Liver (tissue), 9 donors: ENCODE results near the gene LCK. TPM values are rescaled to one million over a fixed set of nuclear protein-coding genes. Genes with fewer than 3 reads are reported as not detected.
A peak's percentile ranks its signal among the peaks of the same experiment; 100 is the strongest.

Experiments used
- DNase-seq: peaks from one replicate; pipeline ENCODE4 v3.0.0-alpha.2; 2017; ENCODE audit warnings: low spot score
- H3K27ac ChIP-seq, 2 donors: one replicate each; pipeline ENCODE4 v1.7.0; 2013; ENCODE audit warnings: inconsistent platforms in 2 of 2, low read length in 2 of 2, control low read depth in 1 of 2, low read depth in 1 of 2, mild to moderate bottlenecking in 1 of 2
- H3K27me3 ChIP-seq, 4 donors: one replicate each; pipeline versions ENCODE4 v1.6.1 to v1.7.0; 2013; ENCODE audit warnings: low read length in 3 of 4, inconsistent platforms in 1 of 4, mild to moderate bottlenecking in 1 of 4, moderate library complexity in 1 of 4; ENCODE audit not compliant: control insufficient read depth in 4 of 4, insufficient read depth in 4 of 4
- H3K36me3 ChIP-seq, 4 donors: one replicate each; pipeline versions ENCODE4 v1.6.1 to v1.7.0; 2013; ENCODE audit warnings: low read length in 3 of 4, mild to moderate bottlenecking in 3 of 4, low read depth in 1 of 4, moderate library complexity in 1 of 4; ENCODE audit not compliant: control insufficient read depth in 4 of 4, insufficient read depth in 3 of 4
- H3K4me1 ChIP-seq, 4 donors: one replicate each; pipeline versions ENCODE4 v1.6.1 to v1.7.0; 2013; ENCODE audit warnings: low read length in 3 of 4, mild to moderate bottlenecking in 3 of 4, moderate library complexity in 1 of 4; ENCODE audit not compliant: control insufficient read depth in 4 of 4, insufficient read depth in 4 of 4
- H3K4me3 ChIP-seq, 3 donors: one replicate each; pipeline versions ENCODE4 v1.6.1 to v1.7.0; 2013; ENCODE audit warnings: low read length in 3 of 3, control low read depth in 1 of 3, low read depth in 1 of 3, mild to moderate bottlenecking in 1 of 3
- H3K9ac ChIP-seq, 2 donors: one replicate each; pipeline ENCODE4 v1.7.0; 2013; ENCODE audit warnings: low read length in 2 of 2, mild to moderate bottlenecking in 2 of 2, moderate library complexity in 2 of 2, control low read depth in 1 of 2, low read depth in 1 of 2
- H3K9me3 ChIP-seq, 4 donors: one replicate each; pipeline versions ENCODE4 v1.6.1 to v1.7.0; 2013; ENCODE audit warnings: low read length in 3 of 4; ENCODE audit not compliant: control insufficient read depth in 4 of 4
- ATF3 ChIP-seq: IDR thresholded peaks from 2 replicates; pipeline ENCODE4 v1.6.1; 2016; ENCODE audit warnings: antibody characterized with exemption
- EGR1 ChIP-seq, 2 donors: IDR thresholded peaks; 2 replicates each; pipeline ENCODE4 v1.6.1; 2016 to 2018; ENCODE audit warnings: antibody characterized with exemption in 2 of 2, low read depth in 2 of 2
- FOXA1 ChIP-seq: IDR thresholded peaks from 2 replicates; pipeline ENCODE4 v1.6.1; 2016; ENCODE audit warnings: antibody characterized with exemption
- FOXA2 ChIP-seq: IDR thresholded peaks from 2 replicates; pipeline ENCODE4 v1.6.1; 2016; ENCODE audit warnings: antibody characterized with exemption
- HNF4A ChIP-seq, 2 donors: conservative IDR thresholded peaks; 2 replicates each; pipeline ENCODE4 v1.6.1; 2016; ENCODE audit warnings: antibody characterized with exemption in 2 of 2, mild to moderate bottlenecking in 2 of 2
- RAD21 ChIP-seq, 2 donors: IDR thresholded peaks; 2 replicates each; pipeline ENCODE4 v1.6.1; 2016; ENCODE audit warnings: antibody characterized with exemption in 2 of 2, mild to moderate bottlenecking in 2 of 2
- RXRA ChIP-seq, 2 donors: IDR thresholded peaks; 2 replicates each; pipeline ENCODE4 v1.6.1; 2017 to 2018; ENCODE audit warnings: antibody characterized with exemption in 2 of 2, mild to moderate bottlenecking in 1 of 2
- YY1 ChIP-seq: IDR thresholded peaks from 2 replicates; pipeline ENCODE4 v1.6.1; 2016; ENCODE audit warnings: antibody characterized with exemption, mild to moderate bottlenecking
- ZBTB33 ChIP-seq: IDR thresholded peaks from 2 replicates; pipeline ENCODE4 v1.6.1; 2016; ENCODE audit warnings: antibody characterized with exemption
- WGBS: extraction: QIAGEN DNeasy Blood & Tissue Kit; methylation state at CpG from one replicate; pipeline ENCODE4 v1.1.7; 2013; 5-methylcytosine and 5-hydroxymethylcytosine counted together
- polyA plus RNA-seq, 2 donors: library from polyadenylated mRNA; stranded (reverse) in 1 of 2; unstranded in 1 of 2; fragments of 200-250 nt in 1 of 2; fragments of >200 nt in 1 of 2; fragmentation: Nextera tagmentation in 1 of 2; extraction: Ambion mirVana in 1 of 2; gene quantifications; one replicate each; pipeline versions ENCODE4 v1.2.1 to v1.2.3, GENCODE V29; 2013 to 2015
- total RNA-seq, 2 donors: library from RNA; depleted of rRNA; stranded (reverse); fragments of >200 nt; gene quantifications; one replicate each; pipeline ENCODE4 v1.2.3, GENCODE V29; 2014
- donor health status: healthy.
- donor health status: healthy.
- donor health status: healthy.
- donor health status: healthy.
- donor health status: healthy.

LCK gene
- total RNA-seq (1 to 10 TPM in 1 of 2 donors, under 1 TPM in 1; 0.93 to 3.8 TPM), polyA plus RNA-seq (1 to 10 TPM; 1.2 to 1.3 TPM)

GRCh38 chr1:32250893-32251716, at the start of gene LCK:
Gene LCK, plus strand, starts transcription at chr1:32251265. Its CDS starts 23,065 bp downstream, at chr1:32274330.
- TF ChIP-seq FOXA2 (no peak), HNF4A (conservative IDR thresholded peaks at IDR 0.05) (no peak), RAD21 (IDR thresholded peaks at IDR 0.05) (no peak), FOXA1 (no peak), YY1 (no peak), RXRA (IDR thresholded peaks at IDR 0.05) (no peak), ZBTB33 (no peak)
- no peak for DNase-seq
- Histone ChIP-seq H3K4me3 (peak within 1 kb of the TSS in 1 of 3 donors; percentile 7), H3K27me3 (no peaks in the 10 kb centered on the region), H3K36me3 (no peaks in the 10 kb centered on the region), H3K4me1 (peaks cover 11 to 25% (median 12%) of the 10 kb centered on the region in 4 donors), H3K9ac (peak within 1 kb of the TSS in 1 of 2 donors; percentile 77), H3K27ac (peak within 1 kb of the TSS; percentile 64 to 68), H3K9me3 (no peaks in the 10 kb centered on the region)
- WGBS, result 80% methylated on average over 25 of the region's 25 CpGs

GRCh38 chr1:32204943-32205361, 46.1 kb upstream of the LCK start:
- TF ChIP-seq ATF3 (no peak), YY1 (no peak)
- 29% methylated on average over 26 of the region's 26 CpGs for WGBS
- Histone ChIP-seq H3K4me3 (peak overlapping the region; percentile 62 to 74 (median 64)), H3K9me3 (no peaks in the 10 kb centered on the region), H3K36me3 (no peaks in the 10 kb centered on the region), H3K27ac (no peak overlapping the region), H3K9ac (peak overlapping the region in 1 of 2 donors; percentile 20), H3K27me3 (no peaks in the 10 kb centered on the region), H3K4me1 (peaks cover 3 to 34% (median 23%) of the 10 kb centered on the region in 4 donors)
- DNase-seq, result no peak

GRCh38 chr1:32205401-32206370, 45.4 kb upstream of the LCK start, which contains the start of gene IQCC:
Gene IQCC, plus strand, starts transcription at chr1:32205671. Its CDS starts 11 bp downstream, at chr1:32205682.
- H3K27me3 ChIP-seq, result no peaks in the 10 kb centered on the region
- no peaks in the 10 kb centered on the region for H3K9me3 ChIP-seq
- TF ChIP-seq YY1 (peak; percentile 78), EGR1 (IDR thresholded peaks at IDR 0.05; ENCODE audit: low read depth in 2 of 2) (peak; percentile 93 to 98), ZBTB33 (no peak)
- peaks cover 3 to 26% (median 16%) of the 10 kb centered on the region in 4 donors for H3K4me1 ChIP-seq
- no peaks in the 10 kb centered on the region for H3K36me3 ChIP-seq
- H3K4me3 ChIP-seq, result peak within 1 kb of the TSS; percentile 62 to 74 (median 64)
- H3K27ac ChIP-seq, result no peak within 1 kb of the TSS
- H3K9ac ChIP-seq, result peak within 1 kb of the TSS; percentile 49 to 66
- DNase-seq, result peak; percentile 87
- WGBS, result 1% methylated on average over 77 of the region's 77 CpGs
